Measurements from ENCODE around the gene MAPKAP1.

- TF ChIP-seq HOXA7 (CRISPR knock-in tag; IDR thresholded peaks at IDR 0.05) (no peak), KDM1A (CRISPR knock-in tag; IDR thresholded peaks at IDR 0.05) (no peak), ZNF335 (CRISPR knock-in tag; IDR thresholded peaks at IDR 0.05) (no peak), ZNF407 (CRISPR knock-in tag; IDR thresholded peaks at IDR 0.05; ENCODE audit: not compliant biosample characterization) (no peak)
- TF ChIP-seq, protein P1, sequence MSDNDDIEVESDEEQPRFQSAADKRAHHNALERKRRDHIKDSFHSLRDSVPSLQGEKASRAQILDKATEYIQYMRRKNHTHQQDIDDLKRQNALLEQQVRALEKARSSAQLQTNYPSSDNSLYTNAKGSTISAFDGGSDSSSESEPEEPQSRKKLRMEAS (IDR thresholded peaks at IDR 0.05): no peak
Observed at GRCh38 chr9:125639057-125639456, 68.0 kb downstream of the MAPKAP1 start.

All from HepG2 (cell line).